Choroid plexus epithelial cell (primary cell): ENCODE results near the gene TAAR9.
A peak's percentile ranks its signal among the peaks of the same experiment; 100 is the strongest.

ENCODE experiments used
- DNase-seq: peaks from one replicate; pipeline ENCODE4 v3.0.0-alpha.2; 2010; ENCODE audit warnings: low read depth
- H3K4me3 ChIP-seq: 2 replicates; pipeline ENCODE4 v1.5.1; 2011; ENCODE audit warnings: low read depth, mild to moderate bottlenecking, control low read depth, low read length, moderate library complexity
- TF ChIP-seq, protein P1 (sequence below): conservative IDR thresholded peaks from 2 replicates; pipeline ENCODE4 v1.5.1; 2011; ENCODE audit warnings: low read depth, mild to moderate bottlenecking, control low read depth, inconsistent platforms, low read length, moderate library complexity

The TAAR9 gene

DNA sequence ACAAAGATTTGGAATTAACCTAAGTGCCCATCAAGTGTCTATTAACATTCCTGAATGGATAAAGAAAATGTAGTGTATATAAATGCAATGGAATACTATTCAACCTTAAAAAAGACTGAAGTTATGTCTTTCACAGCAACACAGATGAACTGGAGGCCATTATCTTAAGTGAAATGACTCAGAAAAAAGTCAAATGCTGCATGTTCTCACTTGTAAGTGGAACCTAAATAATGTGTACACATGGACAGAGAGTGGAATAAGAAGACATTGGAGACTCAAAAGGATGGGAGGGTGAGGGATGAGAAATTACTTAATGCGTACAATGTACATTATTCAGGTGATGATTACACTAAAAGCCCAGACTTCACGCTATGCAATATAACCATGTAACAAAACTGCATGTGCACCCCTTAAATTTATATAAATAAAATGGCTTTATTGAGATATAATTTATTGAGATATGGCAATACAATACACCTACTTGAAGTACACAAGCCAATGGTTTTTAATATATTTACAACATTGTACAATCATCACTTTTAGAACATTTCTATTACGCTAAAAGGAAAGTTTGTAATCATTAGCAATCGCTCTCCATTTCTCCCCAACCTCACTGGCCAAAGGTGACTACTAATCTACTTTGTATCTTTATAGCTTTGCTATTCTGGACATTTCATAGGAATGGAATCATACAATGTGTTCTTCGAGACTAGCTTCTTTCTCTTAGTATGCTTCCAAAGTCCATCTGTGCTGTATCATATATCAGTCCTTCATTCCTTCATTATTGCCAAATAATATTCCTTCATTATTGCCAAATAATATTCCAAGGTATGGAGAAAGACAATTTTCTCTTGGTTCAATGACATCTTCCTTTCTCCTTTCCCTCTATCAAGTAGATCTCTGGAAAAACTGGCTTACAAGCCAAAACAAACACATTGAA lies 30.9 kb upstream of the TAAR9 start:
- no peak for DNase-seq
- TF ChIP-seq, protein P1, sequence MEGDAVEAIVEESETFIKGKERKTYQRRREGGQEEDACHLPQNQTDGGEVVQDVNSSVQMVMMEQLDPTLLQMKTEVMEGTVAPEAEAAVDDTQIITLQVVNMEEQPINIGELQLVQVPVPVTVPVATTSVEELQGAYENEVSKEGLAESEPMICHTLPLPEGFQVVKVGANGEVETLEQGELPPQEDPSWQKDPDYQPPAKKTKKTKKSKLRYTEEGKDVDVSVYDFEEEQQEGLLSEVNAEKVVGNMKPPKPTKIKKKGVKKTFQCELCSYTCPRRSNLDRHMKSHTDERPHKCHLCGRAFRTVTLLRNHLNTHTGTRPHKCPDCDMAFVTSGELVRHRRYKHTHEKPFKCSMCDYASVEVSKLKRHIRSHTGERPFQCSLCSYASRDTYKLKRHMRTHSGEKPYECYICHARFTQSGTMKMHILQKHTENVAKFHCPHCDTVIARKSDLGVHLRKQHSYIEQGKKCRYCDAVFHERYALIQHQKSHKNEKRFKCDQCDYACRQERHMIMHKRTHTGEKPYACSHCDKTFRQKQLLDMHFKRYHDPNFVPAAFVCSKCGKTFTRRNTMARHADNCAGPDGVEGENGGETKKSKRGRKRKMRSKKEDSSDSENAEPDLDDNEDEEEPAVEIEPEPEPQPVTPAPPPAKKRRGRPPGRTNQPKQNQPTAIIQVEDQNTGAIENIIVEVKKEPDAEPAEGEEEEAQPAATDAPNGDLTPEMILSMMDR: no peak
- H3K4me3 ChIP-seq: no peak overlapping the region

DNA sequence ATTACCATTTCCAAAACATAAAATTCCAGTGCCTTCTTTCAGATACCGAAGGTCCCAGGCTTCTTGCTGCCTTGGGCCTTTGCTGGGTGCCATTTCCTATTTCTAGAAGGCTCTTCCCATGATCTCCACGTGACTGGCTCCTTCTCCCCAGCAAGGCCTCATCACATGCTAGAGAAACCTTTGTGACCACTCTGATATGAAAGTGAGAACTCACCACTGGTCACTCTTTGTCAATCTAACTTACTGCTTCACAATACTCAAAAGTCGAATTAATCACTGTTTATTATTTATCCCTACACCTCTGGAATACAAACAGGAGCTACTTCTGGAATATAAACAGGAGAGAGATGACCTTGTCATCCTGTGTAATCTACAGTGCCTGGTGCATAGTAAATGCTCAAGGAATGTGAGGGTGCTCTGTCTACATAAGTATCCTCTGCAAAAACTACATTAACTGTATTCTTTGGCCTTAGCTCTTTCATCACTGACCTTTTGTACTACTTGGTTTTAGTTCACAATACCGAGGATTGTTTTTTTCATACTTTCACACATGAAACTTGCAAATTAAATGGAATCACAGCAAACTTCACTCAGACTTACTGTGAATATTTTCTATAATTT lies 26.8 kb upstream of the TAAR9 start:
- DNase-seq: peak; percentile 78
- peak overlapping the region; percentile 93 for H3K4me3 ChIP-seq
- TF ChIP-seq, protein P1: no peak

DNA sequence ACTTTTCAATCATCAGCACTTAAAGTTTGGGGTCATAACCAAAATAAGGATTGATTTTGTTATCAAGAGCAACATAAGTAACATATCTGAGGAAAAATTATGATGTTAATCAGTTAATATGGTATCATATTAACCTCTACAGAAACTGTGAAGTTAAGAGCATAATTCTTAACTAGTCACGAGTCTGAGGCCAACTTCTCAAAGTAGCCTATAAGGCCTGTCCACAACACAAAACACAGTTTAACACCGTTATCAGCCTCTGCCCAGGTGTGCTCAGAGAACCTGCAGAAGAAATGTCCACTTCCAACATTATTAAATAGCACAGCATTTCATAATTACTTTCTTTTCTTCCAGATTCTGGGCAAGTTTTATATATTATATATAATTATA lies 26.3 kb upstream of the TAAR9 start:
- TF ChIP-seq, protein P1: no peak
- peak; percentile 14 for DNase-seq

DNA sequence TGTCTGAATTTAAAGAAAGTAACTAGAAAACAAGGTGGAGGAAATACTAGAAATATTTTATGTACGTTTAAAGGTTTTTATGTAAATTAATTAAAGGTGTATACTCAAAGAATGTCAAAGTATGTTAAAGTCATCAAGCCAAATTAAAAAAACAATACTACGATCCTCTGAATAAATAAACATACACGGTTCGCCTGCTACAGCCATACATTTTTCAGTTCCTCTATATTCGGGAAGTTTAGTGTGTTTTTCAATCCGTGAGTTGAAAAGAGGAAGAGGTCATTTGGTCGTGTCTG lies 25.8 kb upstream of the TAAR9 start:
- H3K4me3 ChIP-seq: peak overlapping the region; percentile 93
- TF ChIP-seq, protein P1: no peak
- DNase-seq: no peak

More for the DNA sequence above, 26.3 kb upstream of the TAAR9 start:
- peak overlapping the region; percentile 93 for H3K4me3 ChIP-seq

DNA sequence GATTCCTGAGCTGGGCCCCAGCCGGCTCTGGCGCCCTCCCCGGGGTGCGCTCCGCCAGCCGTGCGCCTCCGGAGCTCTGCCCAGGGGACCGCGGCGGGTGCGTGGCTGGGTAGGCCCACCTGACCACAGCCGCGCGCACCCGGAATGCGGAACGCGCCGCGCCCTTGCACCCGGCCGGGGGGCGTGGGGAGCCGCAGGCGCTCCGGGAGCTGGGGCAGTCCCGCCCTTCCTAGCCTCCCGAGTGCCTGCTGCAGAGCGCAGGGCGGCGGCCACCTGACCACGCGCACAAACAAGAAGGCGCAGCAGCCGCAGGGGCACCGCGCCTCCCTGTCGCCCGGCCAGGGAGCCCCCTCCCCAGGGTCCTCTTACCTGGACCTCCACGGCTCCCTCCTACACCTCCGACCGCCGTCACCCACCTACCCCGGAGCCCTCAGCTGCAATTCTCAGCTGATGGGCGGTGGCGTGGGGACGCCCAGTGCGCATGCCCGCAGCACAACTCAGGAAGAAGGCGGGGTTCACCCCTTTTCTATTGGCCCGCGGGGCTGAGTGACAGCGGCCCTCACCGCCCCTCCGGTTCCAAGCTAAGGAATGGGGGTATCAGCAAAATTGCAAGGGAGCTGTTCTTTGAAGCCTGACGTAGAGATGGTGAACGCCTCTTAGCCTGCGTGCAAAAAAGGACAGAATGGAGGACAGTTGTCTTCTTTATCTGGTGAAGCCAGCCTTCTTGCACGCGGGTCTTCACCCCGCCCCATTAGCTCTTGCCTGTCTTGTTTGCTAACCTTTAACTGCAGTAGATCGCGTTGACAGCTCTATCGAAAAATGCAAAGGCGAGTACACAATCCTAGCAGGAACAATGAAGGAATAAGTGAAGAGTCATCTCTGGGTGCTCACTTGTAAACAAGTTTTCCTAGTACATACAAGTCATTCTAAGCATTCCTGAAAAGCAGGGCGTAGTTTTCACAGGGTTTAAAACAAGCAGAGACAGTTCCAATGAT lies 25.1 kb upstream of the TAAR9 start, which contains the start of gene STX7:
Gene STX7, minus strand, starts transcription at position 479 of the 995 bp plus-strand sequence. CDS start 9,586 bp downstream, outside the sequence.
- peak within 1 kb of the TSS; percentile 93 for H3K4me3 ChIP-seq

More for the DNA sequence above, 25.1 kb upstream of the TAAR9 start, which contains the start of gene STX7:
- TF ChIP-seq, protein P1: no peak
- peak; percentile 93 for DNase-seq
